Uterus (tissue), 4 donors: ENCODE measurements around the gene FBXO17. TPM values are rescaled to one million over a fixed set of nuclear protein-coding genes. Genes with fewer than 3 reads are reported as not detected.

Experiments used
- DNase-seq, 2 donors: peaks; one replicate each; pipeline ENCODE4 v3.0.0-alpha.2; 2019 to 2020
- H3K27ac ChIP-seq, 2 donors: fragments of 200-600 bp; sonication (generic); 1 replicate in 1 of 2; 2 replicates in 1 of 2; pipeline ENCODE4 v1.5.1; 2016 to 2018
- H3K27me3 ChIP-seq, 2 donors: fragments of 200-600 bp; sonication (generic); one replicate each; pipeline ENCODE4 v1.5.1; 2018 to 2019; ENCODE audit warnings: control low read depth in 1 of 2
- H3K36me3 ChIP-seq, 2 donors: fragments of 200-600 bp; sonication (generic); one replicate each; pipeline ENCODE4 v1.5.1; 2019; ENCODE audit warnings: control low read depth in 1 of 2
- H3K4me1 ChIP-seq, 2 donors: fragments of 200-600 bp; sonication (generic); one replicate each; pipeline ENCODE4 v1.5.1; 2018 to 2019; ENCODE audit warnings: control low read depth in 1 of 2
- H3K4me3 ChIP-seq, 2 donors: fragments of 200-600 bp; sonication (generic); 1 replicate in 1 of 2; 2 replicates in 1 of 2; pipeline ENCODE4 v1.5.1; 2018 to 2019; ENCODE audit warnings: mild to moderate bottlenecking in 1 of 2
- H3K9me3 ChIP-seq, 2 donors: fragments of 200-600 bp; sonication (generic); one replicate each; pipeline ENCODE4 v1.5.1; 2019; ENCODE audit warnings: control low read depth in 1 of 2
- CTCF ChIP-seq, 4 experiments: fragments of 200-600 bp in 2 of 4; fragments of 450-650 bp in 2 of 4; sonication (generic) in 2 of 4; IDR thresholded peaks; one replicate each; pipeline ENCODE4 v1.5.1; 2016 to 2019; ENCODE audit warnings: antibody characterized with exemption in 4 of 4, mild to moderate bottlenecking in 2 of 4, moderate library complexity in 1 of 4
- POLR2A ChIP-seq, 2 donors: fragments of 450-650 bp; IDR thresholded peaks; one replicate each; pipeline ENCODE4 v1.6.1; 2016; ENCODE audit warnings: antibody characterized with exemption in 2 of 2, mild to moderate bottlenecking in 1 of 2, moderate library complexity in 1 of 2
- intact Hi-C: fragments of 100-400 bp; cut with DNase I; formaldehyde crosslinking; loops from one replicate; pipeline ENCODE4 v1.15.1; 2023; ENCODE audit warnings: low total_unique reads
- total RNA-seq, 4 donors: library from RNA; depleted of rRNA in 3 of 4; stranded (reverse); fragments of >200 nt in 3 of 4; gene quantifications; one replicate each; pipeline versions ENCODE4 v1.1.0 to v1.2.4, GENCODE V29; 2014 to 2023
- donor health status: DM: yes; HTN: yes; CAD: no.

The FBXO17 gene
- total RNA-seq, 4 donors from 2014 or later = 3.8 to 47.6 (median 36.7) TPM

- Histone ChIP-seq H3K4me1 (no peaks in the 10 kb centered on the region), H3K4me3 (no peak overlapping the region), H3K9me3 (no peaks in the 10 kb centered on the region), H3K36me3 (no peaks in the 10 kb centered on the region), H3K27ac (no peak overlapping the region), H3K27me3 (no peaks in the 10 kb centered on the region)
- intact Hi-C loops = no loop called here
- DNase-seq = no peak
- no peak for TF ChIP-seq POLR2A (IDR thresholded peaks at IDR 0.05)
- no peak for TF ChIP-seq CTCF (IDR thresholded peaks at IDR 0.05)
Measured at GRCh38 chr19:38921420-38922274, 53.9 kb downstream of the FBXO17 start.

GRCh38 chr19:38920602-38921419, 54.7 kb downstream of the FBXO17 start:
- H3K27me3 ChIP-seq = no peaks in the 10 kb centered on the region
- H3K4me3 ChIP-seq = no peak overlapping the region
- H3K27ac ChIP-seq = no peak overlapping the region
- H3K36me3 ChIP-seq = no peaks in the 10 kb centered on the region
- no peak for DNase-seq
- intact Hi-C loops = no loop called here
- no peaks in the 10 kb centered on the region for H3K9me3 ChIP-seq
- no peak for TF ChIP-seq CTCF (IDR thresholded peaks at IDR 0.05)
- TF ChIP-seq POLR2A (IDR thresholded peaks at IDR 0.05) = no peak
- H3K4me1 ChIP-seq = no peaks in the 10 kb centered on the region

GRCh38 chr19:38919837-38920601, 55.5 kb downstream of the FBXO17 start:
- H3K27ac ChIP-seq = no peak overlapping the region
- no peaks in the 10 kb centered on the region for H3K9me3 ChIP-seq
- H3K27me3 ChIP-seq = no peaks in the 10 kb centered on the region
- intact Hi-C loops = no loop called here
- H3K36me3 ChIP-seq = no peaks in the 10 kb centered on the region
- no peak overlapping the region for H3K4me3 ChIP-seq
- no peak for TF ChIP-seq CTCF (IDR thresholded peaks at IDR 0.05)
- TF ChIP-seq POLR2A (IDR thresholded peaks at IDR 0.05) = no peak
- no peaks in the 10 kb centered on the region for H3K4me1 ChIP-seq
- DNase-seq = no peak

- TF ChIP-seq POLR2A (IDR thresholded peaks at IDR 0.05) (no peak), CTCF (IDR thresholded peaks at IDR 0.05) (no peak)
- Histone ChIP-seq H3K36me3 (no peaks in the 10 kb centered on the region), H3K9me3 (no peaks in the 10 kb centered on the region), H3K27me3 (no peaks in the 10 kb centered on the region), H3K4me3 (no peak overlapping the region), H3K27ac (no peak overlapping the region), H3K4me1 (no peaks in the 10 kb centered on the region)
- intact Hi-C loops = no loop called here
- no peak for DNase-seq
Measured at GRCh38 chr19:38918526-38918925, 57.0 kb downstream of the FBXO17 start.
